IMR-90 (cell line): ENCODE measurements around the gene TEX36.
"Not testable (repeated sequence)": the region's sequence is repeated elsewhere in the genome, so short reads cannot be mapped to it uniquely, and the experiment has no call there.

Experiments used
- BHLHE40 ChIP-seq: fragments of 150-350 bp; IDR thresholded peaks from 2 replicates; pipeline ENCODE4 v1.6.1; 2016; ENCODE audit warnings: mild to moderate bottlenecking, low read depth, low read length
- CTCF ChIP-seq: conservative IDR thresholded peaks from 2 replicates; pipeline ENCODE4 v1.5.1; 2012; ENCODE audit warnings: mild to moderate bottlenecking, low read depth, low read length, improper control_type of control experiment
- MAZ ChIP-seq: IDR thresholded peaks from 2 replicates; pipeline ENCODE4 v1.6.1; 2012; ENCODE audit warnings: low read depth, mild to moderate bottlenecking, low read length, improper control_type of control experiment, moderate library complexity, borderline replicate concordance

GRCh38 chr10:125696884-125697283 lies 13.9 kb upstream of the TEX36 start:
- not testable (repeated sequence) for TF ChIP-seq BHLHE40, CTCF, MAZ
